Stomach (tissue), 9 donors: ENCODE data around the gene LIN7A. TPM values are rescaled to one million over a fixed set of nuclear protein-coding genes. Genes with fewer than 3 reads are reported as not detected.

ENCODE experiments used
- DNase-seq, 2 donors: peaks; one replicate each; pipeline versions ENCODE4 v3.0.0 to v3.0.0-alpha.2; 2013 to 2019
- H3K27ac ChIP-seq, 5 donors: fragments of 200-600 bp in 4 of 5; sonication (generic) in 4 of 5; one replicate each; pipeline ENCODE4 v1.5.1; 2013 to 2019; ENCODE audit warnings: mild to moderate bottlenecking in 1 of 5, moderate library complexity in 1 of 5
- H3K27me3 ChIP-seq, 3 donors: fragments of 200-600 bp; sonication (generic); one replicate each; pipeline ENCODE4 v1.5.1; 2017 to 2019; ENCODE audit warnings: mixed run types in 1 of 3
- H3K36me3 ChIP-seq, 4 donors: fragments of 200-600 bp; sonication (generic); 1 replicate in 3 of 4; 2 replicates in 1 of 4; pipeline ENCODE4 v1.5.1; 2016 to 2019
- H3K4me1 ChIP-seq, 4 donors: fragments of 200-600 bp; sonication (generic); one replicate each; pipeline ENCODE4 v1.5.1; 2016 to 2019
- H3K4me3 ChIP-seq, 4 donors: fragments of 200-600 bp; sonication (generic) in 3 of 4; one replicate each; pipeline ENCODE4 v1.5.1; 2016 to 2019; ENCODE audit warnings: mild to moderate bottlenecking in 1 of 4
- H3K9me3 ChIP-seq, 4 donors: fragments of 200-600 bp; sonication (generic); one replicate each; pipeline ENCODE4 v1.5.1; 2016 to 2019
- EP300 ChIP-seq: sonication (generic); formaldehyde crosslinking; IDR thresholded peaks from one replicate; pipeline ENCODE4 v1.6.1; 2017; ENCODE audit warnings: antibody characterized with exemption
- POLR2A ChIP-seq, 4 donors: fragments of 450-650 bp; IDR thresholded peaks; one replicate each; pipeline ENCODE4 v1.6.1; 2016; ENCODE audit warnings: antibody characterized with exemption in 4 of 4, control low read depth in 2 of 4, mild to moderate bottlenecking in 1 of 4, moderate library complexity in 1 of 4
- POLR2AphosphoS5 ChIP-seq, 3 donors: sonication (generic); formaldehyde crosslinking; IDR thresholded peaks; one replicate each; pipeline ENCODE4 v1.6.1; 2016; ENCODE audit warnings: antibody characterized with exemption in 3 of 3
- WGBS, 5 donors: extraction: QIAGEN DNeasy Blood & Tissue Kit in 3 of 5; methylation state at CpG; one replicate each; pipeline versions ENCODE4 v1.1.5 to v1.1.7; 2013 to 2018; 5-methylcytosine and 5-hydroxymethylcytosine counted together
- intact Hi-C: fragments of 100-400 bp; cut with DNase I; formaldehyde crosslinking; loops from one replicate; pipeline ENCODE4 v1.15.1; 2023; ENCODE audit warnings: low total_unique reads
- polyA plus RNA-seq, 3 donors: library from polyadenylated mRNA; stranded (reverse); fragments of 200-250 nt; gene quantifications; one replicate each; pipeline ENCODE4 v1.2.3, GENCODE V29; 2013
- total RNA-seq, 5 donors: library from RNA; depleted of rRNA; stranded (reverse); fragments of >200 nt; gene quantifications; one replicate each; pipeline versions ENCODE4 v1.1.0 to v1.2.3, GENCODE V29; 2014 to 2016
- TF ChIP-seq, protein P1 (sequence below), 7 experiments: fragments of 450-650 bp in 4 of 7; fragments of 200-600 bp in 3 of 7; sonication (generic) in 3 of 7; IDR thresholded peaks; one replicate each; pipeline ENCODE4 v1.5.1; 2016 to 2019; ENCODE audit warnings: antibody characterized with exemption in 7 of 7, control low read depth in 2 of 7, mild to moderate bottlenecking in 1 of 7
- donor health status: healthy with polysubstance abuse.
- donor health status: Bipolar disorder and iron deficiency.
- donor health status: healthy.

Gene LIN7A
- total and polyA plus RNA-seq, 8 donors: 0.45 to 163 (median 2.7) TPM

DNA sequence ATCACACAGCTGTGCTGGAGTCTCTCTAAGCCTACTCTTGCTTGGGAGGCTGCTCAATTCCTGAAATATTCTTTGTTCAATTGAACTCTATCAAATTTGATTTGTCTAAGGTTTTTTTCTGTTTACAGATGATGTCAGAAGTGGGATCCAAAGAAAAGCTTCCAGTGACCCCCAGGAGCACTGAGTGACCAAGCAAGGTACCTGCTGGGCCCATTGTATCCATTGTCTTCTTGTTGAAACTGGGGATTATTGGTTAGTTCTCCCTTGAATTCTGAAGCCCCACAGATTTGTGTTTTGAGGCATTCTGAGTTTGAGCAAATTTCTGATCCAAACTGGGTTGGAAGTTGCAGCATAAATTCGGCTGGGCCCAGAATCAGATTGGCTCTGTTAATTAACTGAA, 156.4 kb downstream of the LIN7A start:
- 88 to 96% (median 91%) methylated on average over 1 of the region's 1 CpG for WGBS, 5 donors
- H3K4me1 ChIP-seq: peaks cover 0 to 15% (median 6%) of the 10 kb centered on the region in 4 donors
- no peak overlapping the region for H3K4me3 ChIP-seq
- no peaks in the 10 kb centered on the region for H3K27me3 ChIP-seq
- intact Hi-C loops: no loop called here
- no peak for DNase-seq
- no peaks in the 10 kb centered on the region for H3K36me3 ChIP-seq
- TF ChIP-seq EP300 (no peak), POLR2A (IDR thresholded peaks at IDR 0.05) (no peak), POLR2AphosphoS5 (IDR thresholded peaks at IDR 0.05) (no peak)
- TF ChIP-seq, protein P1, sequence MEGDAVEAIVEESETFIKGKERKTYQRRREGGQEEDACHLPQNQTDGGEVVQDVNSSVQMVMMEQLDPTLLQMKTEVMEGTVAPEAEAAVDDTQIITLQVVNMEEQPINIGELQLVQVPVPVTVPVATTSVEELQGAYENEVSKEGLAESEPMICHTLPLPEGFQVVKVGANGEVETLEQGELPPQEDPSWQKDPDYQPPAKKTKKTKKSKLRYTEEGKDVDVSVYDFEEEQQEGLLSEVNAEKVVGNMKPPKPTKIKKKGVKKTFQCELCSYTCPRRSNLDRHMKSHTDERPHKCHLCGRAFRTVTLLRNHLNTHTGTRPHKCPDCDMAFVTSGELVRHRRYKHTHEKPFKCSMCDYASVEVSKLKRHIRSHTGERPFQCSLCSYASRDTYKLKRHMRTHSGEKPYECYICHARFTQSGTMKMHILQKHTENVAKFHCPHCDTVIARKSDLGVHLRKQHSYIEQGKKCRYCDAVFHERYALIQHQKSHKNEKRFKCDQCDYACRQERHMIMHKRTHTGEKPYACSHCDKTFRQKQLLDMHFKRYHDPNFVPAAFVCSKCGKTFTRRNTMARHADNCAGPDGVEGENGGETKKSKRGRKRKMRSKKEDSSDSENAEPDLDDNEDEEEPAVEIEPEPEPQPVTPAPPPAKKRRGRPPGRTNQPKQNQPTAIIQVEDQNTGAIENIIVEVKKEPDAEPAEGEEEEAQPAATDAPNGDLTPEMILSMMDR (IDR thresholded peaks at IDR 0.05): no peak
- H3K27ac ChIP-seq: no peak overlapping the region
- H3K9me3 ChIP-seq: no peaks in the 10 kb centered on the region

DNA sequence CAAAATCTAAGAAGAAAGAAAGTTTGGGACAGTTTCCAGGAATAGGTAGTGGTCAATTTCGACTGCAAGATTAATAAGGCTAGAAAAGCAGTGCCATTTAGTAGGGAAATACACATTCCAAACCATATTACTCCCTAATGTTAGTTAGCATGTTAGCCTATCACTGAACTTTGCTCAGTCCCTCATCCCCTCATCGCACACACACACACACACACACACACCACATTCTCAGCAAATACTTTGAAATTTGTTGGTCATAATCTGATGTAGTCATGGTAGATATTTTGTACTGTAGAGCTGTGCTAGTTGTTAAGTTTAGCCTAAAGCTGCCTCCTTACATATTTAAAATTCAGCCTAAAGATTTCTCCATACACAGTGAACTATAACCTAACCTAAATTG, 157.0 kb downstream of the LIN7A start:
- intact Hi-C loops: no loop called here
- Histone ChIP-seq H3K4me1 (peaks cover 0 to 15% (median 6%) of the 10 kb centered on the region in 4 donors), H3K27me3 (no peaks in the 10 kb centered on the region), H3K9me3 (no peaks in the 10 kb centered on the region), H3K4me3 (no peak overlapping the region), H3K36me3 (no peaks in the 10 kb centered on the region), H3K27ac (no peak overlapping the region)
- TF ChIP-seq POLR2AphosphoS5 (IDR thresholded peaks at IDR 0.05) (no peak), EP300 (no peak), POLR2A (IDR thresholded peaks at IDR 0.05) (no peak)
- TF ChIP-seq, protein P1 (IDR thresholded peaks at IDR 0.05): no peak
- DNase-seq: no peak
- WGBS, 5 donors: 77 to 90% (median 84%) methylated on average over 2 of the region's 2 CpGs

DNA sequence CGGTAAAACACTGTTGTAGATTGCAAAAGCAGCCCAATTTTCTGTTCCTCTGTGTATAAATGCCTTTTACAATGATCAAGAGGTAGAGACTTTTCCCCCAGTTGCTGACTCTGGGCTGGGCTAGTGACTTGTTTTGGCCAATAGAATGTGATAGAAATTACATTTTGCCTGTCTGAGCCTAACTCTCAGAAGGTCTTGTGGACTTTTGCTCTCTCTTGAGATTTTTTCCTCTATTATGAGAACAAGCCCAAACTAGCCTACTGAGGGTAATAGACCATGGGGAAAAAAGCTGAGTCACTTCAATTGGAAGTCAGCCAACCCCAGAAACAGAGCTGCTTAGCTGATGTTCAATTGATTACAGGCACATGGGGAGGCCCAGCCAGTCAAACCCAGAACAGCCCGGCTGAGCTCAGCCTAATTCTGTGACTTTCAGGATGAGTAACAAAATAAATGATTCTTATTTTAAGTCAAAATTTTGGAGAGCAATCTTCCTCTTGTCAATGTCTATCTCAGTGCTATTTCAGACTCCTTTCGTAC, 159.7 kb downstream of the LIN7A start:
- WGBS, 5 donors: 52 to 62% (median 61%) methylated on average over 3 of the region's 3 CpGs
- H3K4me1 ChIP-seq: peaks cover 0 to 15% (median 6%) of the 10 kb centered on the region in 4 donors
- peak overlapping the region in 3 of 5 donors; percentile 11 to 33 (median 14) for H3K27ac ChIP-seq
- intact Hi-C loops: no loop called here
- H3K36me3 ChIP-seq: no peaks in the 10 kb centered on the region
- H3K4me3 ChIP-seq: no peak overlapping the region
- peak; percentile 33 to 81 for DNase-seq
- H3K9me3 ChIP-seq: no peaks in the 10 kb centered on the region
- TF ChIP-seq POLR2A (IDR thresholded peaks at IDR 0.05) (no peak), POLR2AphosphoS5 (IDR thresholded peaks at IDR 0.05) (no peak), EP300 (no peak)
- TF ChIP-seq, protein P1 (IDR thresholded peaks at IDR 0.05): no peak
- no peaks in the 10 kb centered on the region for H3K27me3 ChIP-seq

DNA sequence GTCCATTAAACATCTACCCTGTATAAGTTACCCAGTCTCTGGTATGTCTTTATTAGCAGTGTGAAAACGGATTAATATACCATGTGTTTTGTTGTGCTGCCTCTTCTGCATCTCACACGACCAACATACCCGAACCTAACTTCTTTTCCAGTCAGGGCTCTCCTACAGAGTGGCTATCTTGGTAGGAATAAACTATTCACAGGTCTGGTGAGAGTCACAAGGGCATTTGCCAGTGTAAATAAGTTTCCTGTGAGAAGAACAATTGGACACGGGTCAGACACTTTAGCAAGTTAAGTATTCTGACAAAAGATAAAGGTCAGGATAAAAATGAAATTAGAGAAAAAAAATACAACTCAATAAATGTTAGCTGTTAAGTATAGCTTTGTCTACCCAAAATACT, 160.1 kb downstream of the LIN7A start:
- TF ChIP-seq, protein P1 (IDR thresholded peaks at IDR 0.05): no peak
- peaks cover 0 to 15% (median 6%) of the 10 kb centered on the region in 4 donors for H3K4me1 ChIP-seq
- no peaks in the 10 kb centered on the region for H3K27me3 ChIP-seq
- no peaks in the 10 kb centered on the region for H3K9me3 ChIP-seq
- H3K36me3 ChIP-seq: no peaks in the 10 kb centered on the region
- 56 to 79% (median 74%) methylated on average over 4 of the region's 4 CpGs for WGBS, 5 donors
- DNase-seq: no peak
- peak overlapping the region in 3 of 5 donors; percentile 11 to 33 (median 14) for H3K27ac ChIP-seq
- H3K4me3 ChIP-seq: no peak overlapping the region
- intact Hi-C loops: no loop called here
